Activated CD8-positive, alpha-beta memory T cell treated with anti-CD3 and anti-CD28 coated beads for 1 hour (primary cell): ENCODE measurements around the gene ITGA5.
"Not testable (repeated sequence)": the region's sequence is repeated elsewhere in the genome, so short reads cannot be mapped to it uniquely, and the experiment has no call there.

Experiments
- DNase-seq, 2 donors: peaks; one replicate each; pipeline ENCODE4 v3.0.0-alpha.2; 2020; ENCODE audit warnings: low read depth in 1 of 2; ENCODE audit errors: extremely low read depth in 1 of 2

The ITGA5 gene

GRCh38 chr12:54356228-54356627, 62.8 kb downstream of the ITGA5 start:
- no peak for DNase-seq

- no peak for DNase-seq
These were observed 63.8 kb downstream of the ITGA5 start for GRCh38 chr12:54355104-54355815.

DNA sequence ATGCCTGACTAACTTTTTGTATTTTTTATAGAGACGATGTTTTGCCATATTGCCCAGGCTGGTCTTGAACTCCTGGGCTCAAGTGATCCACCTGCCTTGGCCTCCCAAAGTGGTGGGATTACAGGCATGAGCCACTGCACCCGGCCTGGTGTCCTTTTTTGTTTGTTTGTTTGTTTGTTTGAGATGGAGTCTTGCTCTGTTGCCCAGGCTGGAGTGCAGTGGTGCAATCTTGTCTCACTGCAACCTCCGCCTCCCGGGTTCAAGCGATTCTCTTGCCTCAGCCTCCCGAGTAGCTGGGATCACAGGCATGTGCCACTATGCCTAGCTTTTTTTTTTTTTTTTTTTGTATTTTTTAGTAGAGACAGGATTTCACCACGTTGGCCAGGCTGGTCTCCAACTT, 64.8 kb downstream of the ITGA5 start:
- DNase-seq, result not testable (repeated sequence)

- no peak for DNase-seq
These were observed 65.9 kb downstream of the ITGA5 start for GRCh38 chr12:54352891-54353874.

DNA sequence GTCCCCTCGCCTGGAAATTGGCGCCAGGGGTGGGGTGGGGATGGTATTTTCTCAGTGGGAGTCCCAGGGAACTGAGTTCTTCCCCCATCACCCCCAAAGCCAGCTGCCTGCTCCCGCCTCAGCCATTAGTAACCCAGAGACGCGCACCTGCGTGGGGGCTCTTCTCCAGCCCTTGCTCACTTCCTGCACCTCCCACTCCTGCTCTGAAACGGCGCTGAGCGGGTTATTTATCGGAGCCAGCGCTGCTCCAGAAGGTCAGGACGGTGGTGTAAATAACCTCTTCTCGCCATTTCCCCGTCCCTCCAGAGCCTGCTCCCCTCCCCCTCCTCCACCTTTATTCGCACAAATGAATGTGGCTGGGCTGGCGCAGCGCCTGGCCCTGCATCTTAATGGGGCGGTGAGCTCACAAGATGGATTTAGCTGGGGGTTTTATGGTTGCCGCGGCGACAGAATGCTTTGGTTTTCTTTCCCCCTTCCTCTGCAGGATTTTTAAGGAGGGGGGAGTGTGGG, 67.0 kb downstream of the ITGA5 start:
- no peak for DNase-seq

GRCh38 chr12:54351341-54351740, 67.7 kb downstream of the ITGA5 start:
- no peak for DNase-seq

DNA sequence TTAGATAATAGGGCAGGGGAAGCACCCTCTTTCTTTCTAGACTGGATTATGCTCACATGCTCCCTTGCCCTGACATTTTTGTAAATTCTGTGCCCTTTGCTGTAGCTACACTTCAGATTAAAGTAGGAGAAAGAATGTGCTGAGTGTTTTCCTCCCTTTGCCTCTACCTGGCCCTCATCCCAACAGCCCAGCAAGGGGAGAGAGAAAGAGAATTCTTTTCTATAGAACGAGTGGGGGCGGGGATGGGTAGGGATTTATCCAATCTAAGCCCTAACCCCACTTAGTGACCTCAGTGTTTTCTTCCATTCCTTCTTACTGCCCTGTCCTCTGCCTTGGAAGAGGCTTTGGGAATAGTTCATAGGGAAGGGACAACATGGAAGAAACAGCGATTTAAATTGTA, 68.3 kb downstream of the ITGA5 start:
- no peak for DNase-seq

GRCh38 chr12:54349679-54350078, 69.4 kb downstream of the ITGA5 start:
- no peak for DNase-seq

DNA sequence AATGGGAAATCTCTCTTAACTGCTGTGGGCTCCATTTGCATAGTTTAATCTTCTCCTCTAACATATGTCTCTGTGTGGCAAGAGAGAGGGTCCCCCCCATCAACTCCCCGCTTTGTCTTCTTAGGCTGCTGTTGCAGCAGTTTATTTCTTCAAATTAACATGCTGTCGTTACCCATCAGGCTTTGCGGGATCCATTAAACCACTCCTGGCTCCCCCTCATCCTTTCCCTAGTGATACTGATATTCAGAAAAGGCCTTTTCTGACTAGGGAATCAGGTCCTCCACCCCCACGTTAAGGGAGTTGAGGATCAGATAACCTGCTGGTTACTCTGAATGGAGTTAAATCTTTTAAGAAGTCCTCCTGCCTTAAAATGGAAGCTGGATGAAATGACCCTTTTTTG, 70.0 kb downstream of the ITGA5 start:
- no peak for DNase-seq
